ENCODE measurements around the gene EIPR1. TPM values are rescaled to one million over a fixed set of nuclear protein-coding genes. Genes with fewer than 3 reads are reported as not detected.

EIPR1 gene
- total RNA-seq, 1 donor from 2014 or later: 27.9 TPM

DNA sequence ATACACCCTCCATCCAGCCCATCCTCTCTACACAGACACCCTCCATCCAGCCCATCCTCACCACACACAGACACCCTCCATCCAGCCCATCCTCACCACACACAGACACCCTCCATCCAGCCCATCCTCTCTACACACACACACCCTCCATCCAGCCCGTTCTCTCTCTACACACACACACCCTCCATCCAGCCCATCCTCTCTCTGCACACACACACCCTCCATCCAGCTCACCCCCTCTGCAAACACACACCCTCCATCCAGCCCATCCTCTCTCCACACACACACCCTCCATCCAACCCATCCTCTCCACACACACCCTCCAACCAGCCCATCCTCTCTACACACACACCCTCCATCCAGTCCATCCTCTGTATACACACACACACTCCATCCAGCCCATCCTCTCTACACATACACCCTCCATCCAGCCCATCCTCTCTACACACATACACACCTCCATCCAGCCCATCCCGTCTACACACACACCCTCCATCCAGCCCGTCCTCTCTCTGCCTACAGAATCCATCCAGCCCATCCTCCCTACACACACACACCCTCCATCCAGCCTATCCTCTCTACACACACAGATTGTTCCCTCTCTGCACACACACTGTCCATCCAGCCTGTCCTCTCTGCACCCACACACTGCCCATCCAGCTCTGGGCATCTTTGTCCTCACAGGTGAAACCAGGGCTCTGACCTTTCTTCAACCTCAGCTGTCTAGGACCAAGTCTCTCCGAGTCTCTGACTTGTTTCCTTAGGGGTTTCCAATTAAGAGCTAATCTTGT is 81.2 kb downstream of the EIPR1 start:
- Mint-ChIP-seq H3K4me1 (peaks cover 10% of the 10 kb centered on the region), H3K27me3 (ENCODE audit: low read depth) (no peaks in the 10 kb centered on the region), H3K9me3 (no peaks in the 10 kb centered on the region), H3K27ac (no peak overlapping the region), H3K36me3 (peaks cover 10% of the 10 kb centered on the region), H3K4me3 (no peak overlapping the region)
- TF ChIP-seq CTCF (IDR thresholded peaks at IDR 0.05; ENCODE audit: unreplicated experiment): no peak
- no peak for DNase-seq (ENCODE audit: low spot score in 2 of 2, unreplicated experiment in 2 of 2)

GRCh38 chr2:3294493-3294892 is 83.1 kb downstream of the EIPR1 start:
- Mint-ChIP-seq H3K27me3 (ENCODE audit: low read depth) (no peaks in the 10 kb centered on the region), H3K27ac (no peak overlapping the region), H3K9me3 (no peaks in the 10 kb centered on the region), H3K4me3 (no peak overlapping the region), H3K36me3 (peaks cover 10% of the 10 kb centered on the region), H3K4me1 (peaks cover 10% of the 10 kb centered on the region)
- no peak for TF ChIP-seq CTCF (IDR thresholded peaks at IDR 0.05; ENCODE audit: unreplicated experiment)
- no peak for DNase-seq (ENCODE audit: low spot score in 2 of 2, unreplicated experiment in 2 of 2)

DNA sequence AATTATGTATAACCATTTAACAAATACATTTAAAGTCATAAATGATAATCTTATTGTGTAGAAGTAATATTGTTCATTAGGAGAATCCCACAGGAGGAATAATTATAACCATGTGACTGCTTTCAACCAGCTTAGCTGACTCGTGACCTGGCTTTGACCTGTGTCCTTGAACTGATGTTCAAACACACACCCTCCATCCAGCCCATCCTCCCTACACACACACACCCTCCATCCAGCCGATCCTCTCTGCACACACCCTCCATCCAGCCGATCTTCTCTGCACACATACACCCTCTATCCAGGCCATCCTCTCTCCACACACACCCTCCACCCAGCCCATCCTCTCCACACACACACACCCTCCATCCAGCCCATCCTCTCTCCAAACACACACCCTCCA is 83.5 kb downstream of the EIPR1 start:
- Mint-ChIP-seq H3K4me1 (peaks cover 10% of the 10 kb centered on the region), H3K9me3 (no peaks in the 10 kb centered on the region), H3K4me3 (no peak overlapping the region), H3K27me3 (ENCODE audit: low read depth) (no peaks in the 10 kb centered on the region), H3K27ac (no peak overlapping the region), H3K36me3 (peaks cover 10% of the 10 kb centered on the region)
- DNase-seq (ENCODE audit: low spot score in 2 of 2, unreplicated experiment in 2 of 2): no peak
- TF ChIP-seq CTCF (IDR thresholded peaks at IDR 0.05; ENCODE audit: unreplicated experiment): no peak

DNA sequence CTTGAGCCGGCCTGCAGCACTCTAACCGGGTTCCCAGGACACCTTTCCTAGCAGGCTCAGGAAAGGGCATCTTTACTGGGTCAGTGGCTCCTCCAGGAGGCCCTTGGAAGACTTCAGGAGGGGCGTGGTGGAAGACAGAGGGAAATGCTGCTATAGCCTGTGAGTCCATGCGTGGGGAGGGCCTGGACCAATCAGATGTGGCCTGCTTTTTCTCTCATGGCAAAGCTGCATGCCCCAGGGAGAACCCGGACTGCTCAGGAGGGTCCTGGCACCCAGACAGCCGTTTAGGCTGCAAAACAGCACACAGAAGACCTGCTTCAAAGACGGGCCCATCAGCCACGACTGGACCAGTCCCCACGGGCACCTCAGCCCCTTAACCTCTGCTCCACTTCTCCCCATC is 84.4 kb downstream of the EIPR1 start:
- Mint-ChIP-seq H3K9me3 (no peaks in the 10 kb centered on the region), H3K36me3 (peaks cover 4% of the 10 kb centered on the region), H3K4me1 (peaks cover 3% of the 10 kb centered on the region), H3K27ac (no peak overlapping the region), H3K27me3 (ENCODE audit: low read depth) (no peaks in the 10 kb centered on the region), H3K4me3 (no peak overlapping the region)
- no peak for TF ChIP-seq CTCF (IDR thresholded peaks at IDR 0.05; ENCODE audit: unreplicated experiment)
- DNase-seq (ENCODE audit: low spot score in 2 of 2, unreplicated experiment in 2 of 2): no peak

- no peaks in the 10 kb centered on the region for H3K27me3 Mint-ChIP-seq (ENCODE audit: low read depth)
- TF ChIP-seq CTCF (IDR thresholded peaks at IDR 0.05; ENCODE audit: unreplicated experiment): no peak
- no peaks in the 10 kb centered on the region for H3K9me3 Mint-ChIP-seq
- DNase-seq (ENCODE audit: low spot score in 2 of 2, unreplicated experiment in 2 of 2): no peak
- H3K36me3 Mint-ChIP-seq: no peaks in the 10 kb centered on the region
- H3K27ac Mint-ChIP-seq: no peak overlapping the region
- H3K4me3 Mint-ChIP-seq: no peak overlapping the region
- no peaks in the 10 kb centered on the region for H3K4me1 Mint-ChIP-seq
Measured at GRCh38 chr2:3292416-3292815, 85.2 kb downstream of the EIPR1 start.

Data from mesothelial cell of epicardium (in vitro differentiated cells).